Heart left ventricle (tissue), 16 donors: ENCODE results near the gene MANSC1. TPM values are rescaled to one million over a fixed set of nuclear protein-coding genes. Genes with fewer than 3 reads are reported as not detected.
A peak's percentile ranks its signal among the peaks of the same experiment; 100 is the strongest.

ENCODE experiments used
- ATAC-seq, 4 donors: fragments of 200-7000 bp; cut with Tn5 transposase; one replicate each; pipeline ENCODE4 v1.9.1; 2020 to 2022; ENCODE audit warnings: moderate library complexity in 4 of 4, mild to moderate bottlenecking in 3 of 4, moderate number of reproducible peaks in 1 of 4
- DNase-seq, 5 donors: peaks; one replicate each; pipeline ENCODE4 v3.0.0-alpha.2; 2020
- H3K27ac ChIP-seq, 12 donors: fragments of 200-600 bp; sonication (generic) in 4 of 12; one replicate each; pipeline versions ENCODE4 v1.5.0 to v1.8.0; 2016 to 2022; ENCODE audit warnings: mild to moderate bottlenecking in 2 of 12
- H3K27me3 ChIP-seq, 9 donors: fragments of 200-600 bp; sonication (generic) in 2 of 9; one replicate each; pipeline versions ENCODE4 v1.5.1 to v1.8.0; 2016 to 2022; ENCODE audit warnings: mild to moderate bottlenecking in 3 of 9
- H3K36me3 ChIP-seq, 9 donors: fragments of 200-600 bp; sonication (generic) in 2 of 9; one replicate each; pipeline versions ENCODE4 v1.5.0 to v1.8.0; 2018 to 2022; ENCODE audit warnings: mild to moderate bottlenecking in 2 of 9
- H3K4me1 ChIP-seq, 12 donors: fragments of 200-600 bp; sonication (generic) in 4 of 12; one replicate each; pipeline versions ENCODE4 v1.5.0 to v1.8.0; 2016 to 2022; ENCODE audit warnings: mild to moderate bottlenecking in 3 of 12
- H3K4me3 ChIP-seq, 12 donors: fragments of 200-600 bp; sonication (generic) in 4 of 12; one replicate each; pipeline versions ENCODE4 v1.5.0 to v1.8.0; 2017 to 2022; ENCODE audit warnings: mild to moderate bottlenecking in 9 of 12, moderate library complexity in 4 of 12
- H3K9me3 ChIP-seq, 12 donors: fragments of 200-600 bp; sonication (generic) in 4 of 12; one replicate each; pipeline versions ENCODE4 v1.5.0 to v1.8.0; 2016 to 2022; ENCODE audit warnings: mild to moderate bottlenecking in 1 of 12
- CTCF ChIP-seq, 12 donors: fragments of 200-600 bp; sonication (generic) in 4 of 12; IDR thresholded peaks; one replicate each; pipeline versions ENCODE4 v1.5.0 to v1.8.0; 2018 to 2022; ENCODE audit warnings: antibody characterized with exemption in 12 of 12, mild to moderate bottlenecking in 5 of 12
- POLR2A ChIP-seq, 2 donors: fragments of 450-650 bp; IDR thresholded peaks; one replicate each; pipeline ENCODE4 v1.6.1; 2017; ENCODE audit warnings: antibody characterized with exemption in 2 of 2, mild to moderate bottlenecking in 2 of 2, moderate library complexity in 2 of 2
- WGBS, 4 donors: extraction: QIAGEN DNeasy Blood & Tissue Kit in 2 of 4; methylation state at CpG; one replicate each; pipeline versions ENCODE4 v1.1.5 to v1.1.7; 2013 to 2018; 5-methylcytosine and 5-hydroxymethylcytosine counted together
- intact Hi-C, 10 donors: fragments of 100-400 bp; cut with DNase I; formaldehyde crosslinking; loops; one replicate each; pipeline versions ENCODE4 v1.11.1 to v1.14.2; 2022
- polyA plus RNA-seq, 2 donors: library from polyadenylated mRNA; stranded (reverse); fragments of 200-250 nt; gene quantifications; one replicate each; pipeline ENCODE4 v1.2.3, GENCODE V29; 2013
- total RNA-seq, 9 donors: library from RNA; depleted of rRNA in 2 of 9; stranded (reverse); fragments of >200 nt in 2 of 9; fragmentation: NEBNext Ultra II Directional in 3 of 9; extraction: Animal tissue kit (Norgen Biotek cat#: 25700) in 3 of 9; gene quantifications; one replicate each; pipeline versions ENCODE4 v1.1.0 to v1.2.4, GENCODE V29; 2016 to 2023
- donor health status: ischemic (EF 13 %, LVEDD 7.1; RV severe dilation, severe dysfunction).
- donor health status: healthy with polysubstance abuse.
- donor health status: DM: no; HTN: yes; CAD: no.
- donor health status: DM: no; HTN: no; CAD: no.
- donor health status: ischemic (EF 25% LVEDD 6.9; RV normal size, moderate dysfunction).
- donor health status: ischemic (EF 25% LVEDD 5.7; RV mildly dilated, moderate dysfunction).
- donor health status: healthy.
- donor health status: DM: yes; HTN: yes; CAD: no.
- donor health status: ischemic (EF 35%, LVEDD 5.7; RV mildly dilated, moderate dysfunction).
- donor health status: nonischemic (EF 11% LVEDD 7.7; RV severe dilation, severe dysfunction).
- donor health status: DM: yes; HTN: yes; CAD: no.
- donor health status: PGD.
- donor health status: ischemic (EF 29% LVEDD 5.4; RV normal size, mild dysfunction).
- donor health status: nonischemic (EF 23%, LVEDD 6.1; RV moderate dilation, normal function).

MANSC1 gene
- total and polyA plus RNA-seq, 11 donors = 4.5 to 23.1 (median 11.1) TPM

DNA sequence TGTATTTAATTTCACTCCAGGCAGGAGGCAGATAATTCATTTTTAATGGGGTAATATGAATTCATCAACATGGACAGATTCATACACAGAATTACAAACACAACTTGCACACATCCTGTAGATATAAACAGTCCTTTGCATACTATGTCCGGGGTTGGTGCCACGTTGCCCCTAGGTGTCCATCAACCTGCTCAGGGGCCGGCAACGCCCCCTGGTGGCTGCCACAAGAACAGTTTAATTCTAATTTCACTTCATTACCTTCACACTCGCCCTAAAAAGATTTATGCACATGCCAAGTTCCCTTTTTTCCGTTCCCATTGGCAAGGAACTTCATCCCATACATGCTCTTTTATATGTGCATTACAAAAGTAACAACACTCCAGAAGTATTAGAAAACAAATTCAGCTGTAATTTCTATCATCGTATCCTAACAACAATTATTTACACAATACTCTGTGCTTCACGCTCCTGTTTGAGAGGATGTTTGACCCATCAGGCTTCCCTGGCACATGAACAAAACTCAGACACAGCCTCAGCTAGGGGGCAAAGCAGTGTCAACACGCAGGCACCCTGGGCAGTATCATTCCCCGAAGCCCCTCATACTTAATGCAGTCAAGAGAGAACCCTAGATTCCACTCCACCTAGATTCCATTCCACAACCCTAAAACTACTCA is 15.5 kb downstream of the MANSC1 start:
- TF ChIP-seq POLR2A (IDR thresholded peaks at IDR 0.05) (no peak), CTCF (IDR thresholded peaks at IDR 0.05) (peak; percentile 76 to 94 (median 82))
- intact Hi-C loops = loop anchor here in 8 of 10 donors (1.0 to 10.0 kb wide), 10 partner anchors 67 to 752 kb away; partner anchors contain the start of gene LRP6 (in 2 of the 8)
- Histone ChIP-seq H3K4me3 (no peak overlapping the region), H3K27ac (peak overlapping the region in 1 of 12 donors; percentile 53), H3K36me3 (peaks cover 0 to 14% (median 0%) of the 10 kb centered on the region in 9 donors), H3K4me1 (peaks cover 0 to 25% (median 11%) of the 10 kb centered on the region in 12 donors), H3K9me3 (no peaks in the 10 kb centered on the region), H3K27me3 (no peaks in the 10 kb centered on the region)
- DNase-seq = peak; percentile 35 to 67 (median 47)
- 32 to 35% (median 34%) methylated on average over 10 of the region's 10 CpGs for WGBS, 4 donors
- peak in 3 of 4 donors; percentile 50 to 66 (median 52) for ATAC-seq

DNA sequence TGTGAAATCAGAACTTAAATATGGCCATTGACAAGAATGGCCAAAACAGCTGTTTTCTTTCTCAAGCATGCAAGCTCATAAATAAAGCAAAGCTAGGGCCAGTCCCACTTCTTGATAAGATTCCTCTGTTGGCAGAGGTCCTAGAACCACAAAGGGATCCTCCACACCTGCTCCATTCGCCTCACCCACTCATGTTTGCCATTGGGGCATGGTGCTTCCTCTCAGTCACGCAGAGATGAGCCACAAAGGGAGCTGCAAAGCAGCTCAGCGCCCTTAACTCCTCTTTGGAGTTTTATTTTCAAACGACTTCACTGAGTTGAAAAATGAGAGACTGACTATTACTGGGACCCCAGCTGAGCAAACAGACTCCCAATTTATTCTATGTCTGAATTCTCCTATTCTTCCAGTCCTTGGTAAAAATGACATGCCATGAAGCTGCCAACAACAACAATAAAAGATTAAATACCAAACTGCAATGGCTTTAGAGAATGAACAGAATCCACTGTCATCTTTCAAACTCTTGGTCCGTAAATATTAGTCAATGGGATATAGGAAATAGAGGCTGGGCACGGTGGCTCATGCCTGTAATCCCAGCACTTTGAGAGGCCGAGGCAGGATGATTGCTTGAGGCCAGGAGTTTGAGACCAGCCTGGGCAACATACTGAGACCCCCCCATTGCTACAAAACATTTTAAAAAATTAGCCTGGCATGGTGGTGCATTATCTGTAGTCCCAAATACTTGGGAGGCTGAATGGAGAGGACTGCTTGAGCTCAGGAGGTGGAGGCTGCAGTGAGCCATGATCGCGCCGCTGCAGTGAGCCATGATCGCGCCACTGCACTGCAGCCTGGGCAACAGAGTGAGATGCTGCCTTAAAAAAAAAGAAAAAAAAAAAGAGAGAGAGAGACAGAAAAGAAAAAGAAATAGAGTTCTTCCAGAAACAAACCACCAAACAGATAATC is 16.4 kb downstream of the MANSC1 start:
- no peak for DNase-seq
- peaks cover 0 to 25% (median 11%) of the 10 kb centered on the region in 12 donors for H3K4me1 ChIP-seq
- no peak for TF ChIP-seq POLR2A (IDR thresholded peaks at IDR 0.05)
- no peak for TF ChIP-seq CTCF (IDR thresholded peaks at IDR 0.05)
- peak in 2 of 4 donors; percentile 21 to 31 for ATAC-seq
- H3K27me3 ChIP-seq = no peaks in the 10 kb centered on the region
- no peaks in the 10 kb centered on the region for H3K9me3 ChIP-seq
- intact Hi-C loops = loop anchor here in 8 of 10 donors (1.0 to 10.0 kb wide), 10 partner anchors 66 to 751 kb away; partner anchors contain the start of gene LRP6 (in 2 of the 8)
- 65 to 79% (median 70%) methylated on average over 12 of the region's 12 CpGs for WGBS, 4 donors
- H3K36me3 ChIP-seq = peaks cover 0 to 14% (median 0%) of the 10 kb centered on the region in 9 donors
- H3K4me3 ChIP-seq = no peak overlapping the region
- H3K27ac ChIP-seq = peak overlapping the region in 3 of 12 donors; percentile 21 to 53 (median 37)

GRCh38 chr12:12331896-12332295 is 18.1 kb downstream of the MANSC1 start:
- 83 to 100% (median 88%) methylated on average over 1 of the region's 1 CpG for WGBS, 4 donors
- no peak for TF ChIP-seq POLR2A (IDR thresholded peaks at IDR 0.05)
- no peak for TF ChIP-seq CTCF (IDR thresholded peaks at IDR 0.05)
- Histone ChIP-seq H3K36me3 (peaks cover 0 to 14% (median 0%) of the 10 kb centered on the region in 9 donors), H3K9me3 (no peaks in the 10 kb centered on the region), H3K4me3 (no peak overlapping the region), H3K27ac (no peak overlapping the region), H3K27me3 (no peaks in the 10 kb centered on the region), H3K4me1 (peaks cover 0 to 31% (median 19%) of the 10 kb centered on the region in 12 donors)
- ATAC-seq = no peak
- intact Hi-C loops = loop anchor here in 6 of 10 donors (5.0 to 10.0 kb wide), 7 partner anchors 65 to 750 kb away; partner anchors contain the start of gene LRP6 (in 2 of the 6)
- DNase-seq = no peak
